Hair follicle dermal papilla cell (primary cell): Measurements from ENCODE around the gene PLXDC2. TPM values are rescaled to one million over a fixed set of nuclear protein-coding genes. Genes with fewer than 3 reads are reported as not detected.

Source experiments
- small RNA-seq: library from RNA; depleted of rRNA; stranded (forward); fragments of <200 nt; gene quantifications from one replicate; pipeline ENCODE3, GENCODE V24; 2012
- total RNA-seq: library from RNA; depleted of rRNA; stranded (reverse); fragments of >200 nt; gene quantifications from 2 replicates; pipeline ENCODE4 v1.2.3, GENCODE V29; 2012

The PLXDC2 gene
- total RNA-seq = 3.0 and 6.7 TPM in 2 replicates

DNA sequence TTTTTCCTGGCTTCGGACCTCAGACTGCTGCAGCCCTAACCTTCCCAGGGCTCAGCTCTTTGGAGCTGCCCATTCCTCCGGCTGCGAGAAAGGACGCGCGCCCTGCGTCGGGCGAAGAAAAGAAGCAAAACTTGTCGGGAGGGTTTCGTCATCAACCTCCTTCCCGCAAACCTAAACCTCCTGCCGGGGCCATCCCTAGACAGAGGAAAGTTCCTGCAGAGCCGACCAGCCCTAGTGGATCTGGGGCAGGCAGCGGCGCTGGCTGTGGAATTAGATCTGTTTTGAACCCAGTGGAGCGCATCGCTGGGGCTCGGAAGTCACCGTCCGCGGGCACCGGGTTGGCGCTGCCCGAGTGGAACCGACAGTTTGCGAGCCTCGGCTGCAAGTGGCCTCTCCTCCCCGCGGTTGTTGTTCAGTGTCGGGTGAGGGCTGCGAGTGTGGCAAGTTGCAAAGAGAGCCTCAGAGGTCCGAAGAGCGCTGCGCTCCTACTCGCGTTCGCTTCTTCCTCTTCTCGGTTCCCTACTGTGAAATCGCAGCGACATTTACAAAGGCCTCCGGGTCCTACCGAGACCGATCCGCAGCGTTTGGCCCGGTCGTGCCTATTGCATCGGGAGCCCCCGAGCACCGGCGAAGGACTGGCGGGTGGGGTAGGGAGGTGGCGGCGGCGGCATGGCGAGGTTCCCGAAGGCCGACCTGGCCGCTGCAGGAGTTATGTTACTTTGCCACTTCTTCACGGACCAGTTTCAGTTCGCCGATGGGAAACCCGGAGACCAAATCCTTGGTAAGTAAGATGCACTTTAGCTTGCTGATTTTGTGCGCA is at the start of gene PLXDC2:
PLXDC2 (plus strand) TSS at position 22 of the 820 bp plus-strand sequence.

Small RNA genes within 50 kb of the gene (small RNA-seq; reads per million reads assigned to genes)
- not detected for gene RNU6-1212P
